ENCODE measurements around the gene DES. TPM values are rescaled to one million over a fixed set of nuclear protein-coding genes. Genes with fewer than 3 reads are reported as not detected.
A peak's percentile ranks its signal among the peaks of the same experiment; 100 is the strongest.

Gene DES
- total RNA-seq, 6 donors from 2014 or later: 39.7 to 299 (median 70.8) TPM

- no peak overlapping the region for H3K4me3 ChIP-seq
- H3K36me3 ChIP-seq: no peaks in the 10 kb centered on the region
- no peak for ATAC-seq (ENCODE audit: low FRiP score in 2 of 2)
Measured at GRCh38 chr2:219446101-219446504, 27.9 kb downstream of the DES start.

GRCh38 chr2:219446689-219447088 lies 28.5 kb downstream of the DES start:
- Histone ChIP-seq H3K36me3 (no peaks in the 10 kb centered on the region), H3K27me3 (peaks cover 0 to 32% (median 16%) of the 10 kb centered on the region in 4 donors)
- WGBS, 2 donors: 95 to 100% methylated on average over 1 of the region's 1 CpG

More at GRCh38 chr2:219446101-219446504, 27.9 kb downstream of the DES start:
- no peaks in the 10 kb centered on the region for H3K9me3 ChIP-seq
- H3K27ac ChIP-seq: no peak overlapping the region
- TF ChIP-seq CTCF (IDR thresholded peaks at IDR 0.05): no peak
- no peak for TF ChIP-seq POLR2AphosphoS5 (IDR thresholded peaks at IDR 0.05)
- TF ChIP-seq EP300 (IDR thresholded peaks at IDR 0.05): no peak
- TF ChIP-seq POLR2A (IDR thresholded peaks at IDR 0.05): no peak
- H3K4me1 ChIP-seq: peaks cover 7 to 25% (median 17%) of the 10 kb centered on the region in 4 donors
- WGBS, 2 donors: 35 to 42% methylated on average over 4 to 6 of the region's 6 CpGs
- peaks cover 0 to 37% (median 18%) of the 10 kb centered on the region in 4 donors for H3K27me3 ChIP-seq
- DNase-seq: peak in 1 of 2 donors; percentile 52

GRCh38 chr2:219447242-219448098 lies 29.3 kb downstream of the DES start:
- Histone ChIP-seq H3K4me3 (no peak overlapping the region), H3K27me3 (peaks cover 0 to 25% (median 12%) of the 10 kb centered on the region in 4 donors)
- no peak for TF ChIP-seq POLR2AphosphoS5 (IDR thresholded peaks at IDR 0.05)
- no peak for TF ChIP-seq EP300 (IDR thresholded peaks at IDR 0.05)
- TF ChIP-seq POLR2A (IDR thresholded peaks at IDR 0.05): no peak
- TF ChIP-seq CTCF (IDR thresholded peaks at IDR 0.05): no peak

More at GRCh38 chr2:219446689-219447088, 28.5 kb downstream of the DES start:
- ATAC-seq (ENCODE audit: low FRiP score in 2 of 2) (no peak), DNase-seq (no peak)
- Histone ChIP-seq H3K9me3 (no peaks in the 10 kb centered on the region), H3K27ac (no peak overlapping the region), H3K4me1 (peaks cover 3 to 19% (median 11%) of the 10 kb centered on the region in 4 donors), H3K4me3 (no peak overlapping the region)
- TF ChIP-seq CTCF (IDR thresholded peaks at IDR 0.05) (no peak), EP300 (IDR thresholded peaks at IDR 0.05) (no peak), POLR2A (IDR thresholded peaks at IDR 0.05) (no peak)

GRCh38 chr2:219448099-219448775 lies 30.1 kb downstream of the DES start:
- Histone ChIP-seq H3K27ac (no peak overlapping the region), H3K4me1 (peaks cover 0 to 11% (median 7%) of the 10 kb centered on the region in 4 donors), H3K36me3 (no peaks in the 10 kb centered on the region), H3K4me3 (no peak overlapping the region), H3K27me3 (peaks cover 0 to 24% (median 10%) of the 10 kb centered on the region in 4 donors), H3K9me3 (no peaks in the 10 kb centered on the region)
- DNase-seq (peak in 1 of 2 donors; percentile 78), ATAC-seq (ENCODE audit: low FRiP score in 2 of 2) (no peak)
- TF ChIP-seq POLR2A (IDR thresholded peaks at IDR 0.05) (no peak), POLR2AphosphoS5 (IDR thresholded peaks at IDR 0.05) (no peak), EP300 (IDR thresholded peaks at IDR 0.05) (no peak), CTCF (IDR thresholded peaks at IDR 0.05) (no peak)
- WGBS, 2 donors: 19 to 30% methylated on average over 6 to 46 of the region's 88 CpGs

More at GRCh38 chr2:219447242-219448098, 29.3 kb downstream of the DES start:
- H3K36me3 ChIP-seq: no peaks in the 10 kb centered on the region
- ATAC-seq (ENCODE audit: low FRiP score in 2 of 2) (no peak), DNase-seq (no peak)
- 65 to 67% methylated on average over 9 to 23 of the region's 23 CpGs for WGBS, 2 donors
- no peak overlapping the region for H3K27ac ChIP-seq
- H3K4me1 ChIP-seq: peaks cover 0 to 11% (median 7%) of the 10 kb centered on the region in 4 donors
- H3K9me3 ChIP-seq: no peaks in the 10 kb centered on the region
